VCaP (cell line): ENCODE data around the gene SLC6A4.

ENCODE experiments used
- H3K27ac ChIP-seq: fragments of 450-650 bp; 2 replicates; pipeline ENCODE4 v1.5.1; 2017
- CTCF ChIP-seq: fragments of 450-650 bp; conservative IDR thresholded peaks from 2 replicates; pipeline ENCODE4 v1.5.1; 2017; ENCODE audit warnings: mild to moderate bottlenecking, moderate library complexity

SLC6A4 gene

GRCh38 chr17:30225919-30226553 lies 9.5 kb downstream of the SLC6A4 start:
- TF ChIP-seq CTCF: no peak

DNA sequence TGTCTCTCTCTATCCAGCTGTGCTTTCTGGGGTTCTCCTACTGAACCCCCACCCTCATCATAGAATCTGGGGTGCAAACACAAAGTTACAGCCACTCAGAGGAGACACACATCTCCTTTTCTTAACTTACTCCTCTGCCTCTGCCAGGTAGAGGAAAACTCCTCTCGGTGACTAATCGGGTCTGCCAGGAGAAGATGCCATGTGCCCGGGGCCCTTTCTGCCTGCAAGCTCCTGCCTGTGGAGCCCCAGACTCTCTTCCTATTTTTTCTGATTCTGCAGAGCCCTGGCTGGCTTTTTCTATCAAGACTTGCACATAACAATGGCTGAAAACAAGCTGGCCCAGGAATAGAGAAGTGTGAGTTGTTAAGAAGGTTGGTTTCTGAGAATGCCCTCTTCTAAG lies 10.4 kb downstream of the SLC6A4 start:
- no peak overlapping the region for H3K27ac ChIP-seq
- TF ChIP-seq CTCF: no peak

More at GRCh38 chr17:30225919-30226553, 9.5 kb downstream of the SLC6A4 start:
- no peak overlapping the region for H3K27ac ChIP-seq

DNA sequence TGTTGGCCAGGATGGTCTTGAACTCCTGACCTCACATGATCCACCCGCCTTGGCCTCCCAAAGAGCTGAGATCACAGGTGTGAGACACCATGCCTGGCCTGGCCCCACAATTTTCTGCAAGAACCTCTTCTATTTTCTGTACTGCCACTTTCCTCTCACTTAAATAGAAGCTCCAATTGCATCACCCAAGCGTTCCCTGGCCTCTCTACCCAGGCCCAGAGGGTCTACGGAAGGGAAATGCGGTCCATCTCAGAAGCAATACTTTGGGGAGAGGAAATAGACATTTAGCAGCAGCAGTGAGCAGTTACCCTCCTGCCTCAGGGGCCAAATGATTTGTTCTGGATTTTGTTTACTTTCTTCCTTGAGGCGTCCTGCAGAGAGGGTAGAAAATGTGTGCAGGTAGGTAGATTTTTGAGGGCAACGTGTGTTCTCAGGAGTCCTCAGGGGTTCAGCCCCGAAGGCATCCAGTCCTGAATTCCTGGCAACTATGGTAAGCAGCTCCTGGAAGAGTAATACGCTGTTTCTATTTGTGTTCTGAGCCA lies 11.0 kb downstream of the SLC6A4 start:
- TF ChIP-seq CTCF: no peak
- no peak overlapping the region for H3K27ac ChIP-seq

DNA sequence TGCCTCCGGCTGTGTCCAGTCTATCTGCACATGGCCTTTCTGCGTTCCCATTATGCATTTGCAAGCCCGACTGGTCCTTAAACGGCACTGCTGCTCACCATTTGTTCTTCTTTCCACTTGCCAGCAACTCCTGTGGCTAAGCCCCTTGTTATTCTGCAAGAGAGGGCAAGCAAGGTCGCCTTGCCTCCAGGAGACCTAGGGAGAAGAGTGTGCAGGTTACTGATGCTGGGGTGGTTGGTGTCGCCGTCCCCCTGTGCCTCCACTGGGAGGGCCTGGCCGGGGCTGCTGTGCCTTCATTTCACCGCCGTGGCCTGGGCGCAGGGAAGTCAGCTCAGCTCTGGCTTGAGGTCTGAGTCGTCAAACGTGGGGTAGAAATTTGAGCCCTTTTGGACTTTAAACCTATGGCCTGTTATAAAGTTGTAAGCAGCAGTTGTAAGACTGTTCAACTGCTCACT lies 12.7 kb downstream of the SLC6A4 start:
- H3K27ac ChIP-seq: no peak overlapping the region
- TF ChIP-seq CTCF: no peak

- no peak overlapping the region for H3K27ac ChIP-seq
- no peak for TF ChIP-seq CTCF
Observed at GRCh38 chr17:30222251-30222650, 13.2 kb downstream of the SLC6A4 start.

DNA sequence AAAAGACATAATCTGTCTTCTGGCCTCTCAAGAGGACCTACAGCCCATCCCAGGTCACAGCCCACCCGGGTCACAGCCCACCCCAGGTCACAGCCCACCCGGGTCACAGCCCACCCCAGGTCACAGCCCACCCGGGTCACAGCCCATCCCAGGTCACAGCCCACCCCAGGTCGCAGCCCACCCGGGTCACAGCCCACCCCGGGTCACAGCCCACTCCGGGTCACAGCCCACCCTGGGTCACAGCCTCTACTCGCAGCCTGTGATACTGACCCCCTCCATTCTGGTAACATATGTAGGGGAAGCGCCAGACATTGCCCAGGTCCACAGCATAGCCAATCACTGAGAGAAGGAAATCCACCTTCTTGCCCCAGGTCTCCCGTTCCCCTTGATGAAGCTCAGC lies 14.2 kb downstream of the SLC6A4 start:
- no peak overlapping the region for H3K27ac ChIP-seq
- TF ChIP-seq CTCF: no peak

GRCh38 chr17:30220414-30220813 lies 15.1 kb downstream of the SLC6A4 start:
- TF ChIP-seq CTCF: no peak
- H3K27ac ChIP-seq: no peak overlapping the region
